Astrocyte of the hippocampus (primary cell): ENCODE data around the gene APCDD1L.
"Not testable (repeated sequence)": the region's sequence is repeated elsewhere in the genome, so short reads cannot be mapped to it uniquely, and the experiment has no call there.

Experiments used
- DNase-seq: peaks from one replicate; pipeline ENCODE4 v3.0.0; 2011; ENCODE audit warnings: low read depth, low spot score

The APCDD1L gene

GRCh38 chr20:58545565-58546415 is 30.6 kb upstream of the APCDD1L start:
- DNase-seq: no peak

GRCh38 chr20:58544891-58545290 is 29.7 kb upstream of the APCDD1L start:
- DNase-seq: no peak

GRCh38 chr20:58544286-58544685 is 29.1 kb upstream of the APCDD1L start:
- no peak for DNase-seq

GRCh38 chr20:58543274-58543673 is 28.1 kb upstream of the APCDD1L start:
- no peak for DNase-seq

GRCh38 chr20:58542411-58543095 is 27.4 kb upstream of the APCDD1L start:
- DNase-seq: no peak

- DNase-seq: not testable (repeated sequence)
Observed at GRCh38 chr20:58542034-58542410, 26.8 kb upstream of the APCDD1L start.

- no peak for DNase-seq
Observed at GRCh38 chr20:58538752-58539151, 23.6 kb upstream of the APCDD1L start.

- DNase-seq: no peak
Observed at GRCh38 chr20:58537831-58538230, 22.6 kb upstream of the APCDD1L start.

GRCh38 chr20:58536289-58536688 is 21.1 kb upstream of the APCDD1L start:
- DNase-seq: no peak

GRCh38 chr20:58531657-58532056 is 16.5 kb upstream of the APCDD1L start:
- DNase-seq: no peak

- no peak for DNase-seq
Observed at GRCh38 chr20:58531063-58531462, 15.9 kb upstream of the APCDD1L start.

GRCh38 chr20:58528412-58528811 is 13.2 kb upstream of the APCDD1L start:
- no peak for DNase-seq

GRCh38 chr20:58526411-58526810 is 11.2 kb upstream of the APCDD1L start:
- DNase-seq: no peak

GRCh38 chr20:58524814-58525213 is 9.6 kb upstream of the APCDD1L start:
- peak; percentile 56 for DNase-seq

- peak; percentile 52 for DNase-seq
Observed at GRCh38 chr20:58523971-58524315, 8.7 kb upstream of the APCDD1L start.

GRCh38 chr20:58523072-58523970 is 8.1 kb upstream of the APCDD1L start:
- peak; percentile 56 for DNase-seq

GRCh38 chr20:58522666-58523065 is 7.5 kb upstream of the APCDD1L start:
- DNase-seq: no peak

GRCh38 chr20:58521763-58522162 is 6.6 kb upstream of the APCDD1L start:
- no peak for DNase-seq

GRCh38 chr20:58519940-58520712 is 4.9 kb upstream of the APCDD1L start:
- DNase-seq: no peak

- DNase-seq: no peak
Observed at GRCh38 chr20:58518896-58519593, 3.8 kb upstream of the APCDD1L start.

GRCh38 chr20:58518387-58518786 is 3.2 kb upstream of the APCDD1L start:
- DNase-seq: no peak
